Thoracic aorta (tissue), 2 donors: ENCODE data around the gene SLC25A4. TPM values are rescaled to one million over a fixed set of nuclear protein-coding genes. Genes with fewer than 3 reads are reported as not detected.
A peak's percentile ranks its signal among the peaks of the same experiment; 100 is the strongest.

Experiments used
- ATAC-seq: fragments of 150-250 bp; one replicate; pipeline ENCODE4 v1.8.0; 2017; ENCODE audit warnings: low read depth; ENCODE audit not compliant: insufficient number of reproducible peaks, low FRiP score
- DNase-seq: peaks from one replicate; pipeline ENCODE4 v3.0.0-alpha.2; 2020; ENCODE audit warnings: low spot score
- H3K27ac ChIP-seq, 2 donors: fragments of 200-600 bp; sonication (generic); 1 replicate in 1 of 2; 2 replicates in 1 of 2; pipeline ENCODE4 v1.5.1; 2016; ENCODE audit warnings: mild to moderate bottlenecking in 2 of 2, moderate library complexity in 2 of 2
- H3K27me3 ChIP-seq: fragments of 200-600 bp; sonication (generic); replicated peaks from 2 replicates; pipeline ENCODE4 v1.6.0; 2016; ENCODE audit warnings: mild to moderate bottlenecking; ENCODE audit not compliant: insufficient read depth
- H3K36me3 ChIP-seq: fragments of 200-600 bp; sonication (generic); one replicate; pipeline ENCODE4 v1.5.1; 2016
- H3K4me1 ChIP-seq, 2 donors: fragments of 200-600 bp; sonication (generic); 1 replicate in 1 of 2; 2 replicates in 1 of 2; pipeline versions ENCODE4 v1.5.1 to v1.6.0; 2016; ENCODE audit warnings: low read depth in 2 of 2, mild to moderate bottlenecking in 1 of 2; ENCODE audit not compliant: control insufficient read depth in 1 of 2
- H3K4me3 ChIP-seq: fragments of 200-600 bp; sonication (generic); 2 replicates; pipeline ENCODE4 v1.5.1; 2016; ENCODE audit warnings: mild to moderate bottlenecking
- H3K9me3 ChIP-seq: fragments of 200-600 bp; sonication (generic); 2 replicates; pipeline ENCODE4 v1.5.1; 2016
- CTCF ChIP-seq: fragments of 200-600 bp; sonication (generic); IDR thresholded peaks from one replicate; pipeline ENCODE4 v1.5.1; 2019; ENCODE audit warnings: antibody characterized with exemption
- total RNA-seq, 2 donors: library from RNA; depleted of rRNA; stranded (reverse); fragments of >200 nt; gene quantifications; one replicate each; pipeline versions ENCODE4 v1.1.0 to v1.2.3, GENCODE V29; 2016

Gene SLC25A4
- total RNA-seq, 2 donors from 2014 or later, result 78.3 to 108 TPM

- Histone ChIP-seq H3K36me3 (no peaks in the 10 kb centered on the region), H3K4me1 (peaks cover 28 to 75% of the 10 kb centered on the region in 2 donors), H3K4me3 (no peak overlapping the region), H3K27me3 (no peaks in the 10 kb centered on the region), H3K9me3 (no peaks in the 10 kb centered on the region), H3K27ac (peak overlapping the region; percentile 57 to 79)
- ATAC-seq, result no peak
- no peak for DNase-seq
- no peak for TF ChIP-seq CTCF
These were observed 36.4 kb downstream of the SLC25A4 start for GRCh38 chr4:185179488-185179887.

- Histone ChIP-seq H3K9me3 (no peaks in the 10 kb centered on the region), H3K4me1 (peaks cover 12 to 51% of the 10 kb centered on the region in 2 donors), H3K36me3 (no peaks in the 10 kb centered on the region), H3K27ac (peak overlapping the region; percentile 67 to 79), H3K27me3 (no peaks in the 10 kb centered on the region), H3K4me3 (no peak overlapping the region)
- ATAC-seq, result no peak
- TF ChIP-seq CTCF, result no peak
- DNase-seq, result no peak
These were observed 39.2 kb downstream of the SLC25A4 start for GRCh38 chr4:185182239-185182638.

GRCh38 chr4:185183622-185184281 lies 40.7 kb downstream of the SLC25A4 start:
- H3K27ac ChIP-seq, result peak overlapping the region; percentile 5 to 79

GRCh38 chr4:185186769-185187168 lies 43.7 kb downstream of the SLC25A4 start:
- ATAC-seq (no peak), DNase-seq (no peak)
- Histone ChIP-seq H3K27me3 (no peaks in the 10 kb centered on the region), H3K4me1 (peaks cover 4 to 25% of the 10 kb centered on the region in 2 donors), H3K27ac (no peak overlapping the region), H3K36me3 (peaks cover 6% of the 10 kb centered on the region), H3K4me3 (no peak overlapping the region), H3K9me3 (no peaks in the 10 kb centered on the region)
- no peak for TF ChIP-seq CTCF

More at GRCh38 chr4:185183622-185184281, 40.7 kb downstream of the SLC25A4 start:
- H3K36me3 ChIP-seq, result no peaks in the 10 kb centered on the region
- no peaks in the 10 kb centered on the region for H3K9me3 ChIP-seq
- H3K4me1 ChIP-seq, result peaks cover 12 to 49% of the 10 kb centered on the region in 2 donors
- ATAC-seq (peak; percentile 50), DNase-seq (peak; percentile 83)
- H3K4me3 ChIP-seq, result no peak overlapping the region
- H3K27me3 ChIP-seq, result no peaks in the 10 kb centered on the region
- TF ChIP-seq CTCF, result peak; percentile 80

- DNase-seq (no peak), ATAC-seq (no peak)
- H3K4me1 ChIP-seq, result peaks cover 0 to 6% of the 10 kb centered on the region in 2 donors
- TF ChIP-seq CTCF, result no peak
- no peak overlapping the region for H3K4me3 ChIP-seq
- H3K36me3 ChIP-seq, result peaks cover 6% of the 10 kb centered on the region
- H3K9me3 ChIP-seq, result no peaks in the 10 kb centered on the region
- no peak overlapping the region for H3K27ac ChIP-seq
- H3K27me3 ChIP-seq, result no peaks in the 10 kb centered on the region
These were observed 46.7 kb downstream of the SLC25A4 start for GRCh38 chr4:185189606-185190305.
